ENCODE measurements around the gene GSK3A. TPM values are rescaled to one million over a fixed set of nuclear protein-coding genes. Genes with fewer than 3 reads are reported as not detected.

Gene GSK3A
- total RNA-seq, result 12.9 and 13.6 TPM in 2 replicates

DNA sequence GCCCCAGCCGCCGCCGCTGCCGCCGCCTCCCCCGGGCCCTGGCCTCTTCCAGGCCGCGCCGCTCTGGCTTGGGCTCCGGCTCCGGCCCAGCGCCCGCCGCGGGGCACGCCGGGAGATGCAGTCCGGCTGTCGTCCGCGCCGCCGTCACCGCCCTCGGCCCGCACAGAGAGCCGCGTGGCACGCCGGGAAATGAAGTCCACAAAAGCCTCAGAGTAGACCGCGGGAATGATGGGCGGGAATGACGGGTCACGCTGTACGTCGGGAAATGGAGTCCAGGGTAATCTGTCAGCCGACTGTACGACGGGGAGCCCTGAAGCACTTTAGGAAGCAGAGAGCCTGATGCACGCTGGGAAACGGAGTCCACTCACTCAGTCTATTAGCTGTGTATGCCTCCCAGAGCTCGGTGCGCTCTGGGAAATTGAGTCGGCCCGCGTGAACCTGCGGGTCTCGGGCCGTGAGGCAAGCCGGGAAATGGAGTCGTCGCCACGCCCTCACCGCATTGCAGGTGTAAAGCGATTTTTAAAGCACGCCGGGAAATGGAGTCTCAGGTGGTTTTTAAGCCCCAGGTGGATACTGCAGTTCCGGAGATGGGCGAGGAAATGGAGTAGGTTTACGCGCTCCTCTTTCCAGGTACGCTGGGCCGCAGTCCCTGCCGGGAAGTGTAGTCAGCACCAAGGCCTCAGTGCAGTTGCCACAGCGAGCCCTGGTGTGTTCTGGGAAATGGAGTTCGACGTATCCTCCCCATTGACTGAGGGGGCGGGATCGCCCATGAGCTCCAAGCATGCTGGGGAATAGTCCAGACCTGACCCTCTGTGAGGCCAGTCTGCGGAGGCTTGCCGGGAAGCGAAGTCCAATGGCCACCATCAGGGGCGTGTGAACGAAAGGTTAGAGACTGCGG is at the start of gene GSK3A:
Gene GSK3A (minus strand): TSS at position 91 of the 898 bp plus-strand sequence. CDS start 137 bp downstream, outside the sequence.

GRCh38 chr19:42268704-42269477 is 26.5 kb upstream of the GSK3A start, which contains the start of gene CIC:
Gene CIC (plus strand): TSS chr19:42269252. CDS start chr19:42271784, 2,532 bp downstream.

DNA sequence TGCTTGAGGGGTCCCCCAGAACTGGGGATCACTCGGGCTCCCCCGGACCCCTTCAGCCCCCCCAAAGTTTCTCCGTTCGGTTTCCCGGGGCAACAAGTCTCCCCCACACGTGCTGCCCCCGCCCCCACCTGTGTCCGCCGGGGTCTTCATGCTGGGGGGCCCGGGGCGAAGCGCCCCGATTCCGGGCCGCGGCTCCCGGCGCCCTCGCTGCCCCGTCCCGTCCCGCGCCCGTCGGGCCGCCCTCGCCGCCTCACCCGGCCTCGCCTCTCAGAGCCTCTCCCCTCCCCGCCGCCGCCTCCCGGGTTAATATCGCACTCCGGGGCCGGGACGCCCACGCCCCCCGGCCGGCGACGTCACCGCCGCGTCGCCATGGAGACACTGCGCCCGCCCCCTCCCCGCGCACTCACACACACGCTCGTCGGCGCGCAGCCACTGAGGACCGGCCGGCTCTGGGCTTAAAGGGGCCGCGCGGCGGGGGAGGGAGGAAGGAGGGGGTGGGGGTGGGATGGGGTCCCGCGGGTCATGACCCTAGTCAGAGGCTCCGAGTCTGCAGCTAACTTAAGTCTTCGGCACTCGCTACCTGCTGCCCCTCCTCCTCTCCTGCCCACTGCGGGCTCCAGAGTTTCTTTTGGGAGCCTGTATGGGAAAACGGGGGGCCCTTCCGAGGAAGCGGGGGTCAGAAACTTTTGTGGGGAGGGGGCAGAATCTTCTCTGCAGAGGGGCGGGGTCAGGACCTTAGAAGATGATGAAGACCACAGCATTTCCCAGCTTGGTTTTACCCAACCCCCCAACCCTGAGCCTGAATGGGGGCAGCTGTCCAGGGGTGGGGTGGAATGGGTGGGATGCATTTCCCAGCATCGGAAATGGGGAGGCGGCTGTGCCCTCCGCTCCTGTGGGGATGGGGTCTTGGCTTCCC is 12.7 kb upstream of the GSK3A start, which contains the start of gene ERF:
Gene ERF (minus strand): TSS at position 279 of the 916 bp plus-strand sequence. CDS start 129 bp downstream, at position 150.

GRCh38 chr19:42219812-42220750 is 22.3 kb downstream of the GSK3A start, which contains the start of gene ZNF526:
Gene ZNF526 (plus strand): TSS chr19:42220312. CDS start chr19:42224404, 4,092 bp downstream.

DNA sequence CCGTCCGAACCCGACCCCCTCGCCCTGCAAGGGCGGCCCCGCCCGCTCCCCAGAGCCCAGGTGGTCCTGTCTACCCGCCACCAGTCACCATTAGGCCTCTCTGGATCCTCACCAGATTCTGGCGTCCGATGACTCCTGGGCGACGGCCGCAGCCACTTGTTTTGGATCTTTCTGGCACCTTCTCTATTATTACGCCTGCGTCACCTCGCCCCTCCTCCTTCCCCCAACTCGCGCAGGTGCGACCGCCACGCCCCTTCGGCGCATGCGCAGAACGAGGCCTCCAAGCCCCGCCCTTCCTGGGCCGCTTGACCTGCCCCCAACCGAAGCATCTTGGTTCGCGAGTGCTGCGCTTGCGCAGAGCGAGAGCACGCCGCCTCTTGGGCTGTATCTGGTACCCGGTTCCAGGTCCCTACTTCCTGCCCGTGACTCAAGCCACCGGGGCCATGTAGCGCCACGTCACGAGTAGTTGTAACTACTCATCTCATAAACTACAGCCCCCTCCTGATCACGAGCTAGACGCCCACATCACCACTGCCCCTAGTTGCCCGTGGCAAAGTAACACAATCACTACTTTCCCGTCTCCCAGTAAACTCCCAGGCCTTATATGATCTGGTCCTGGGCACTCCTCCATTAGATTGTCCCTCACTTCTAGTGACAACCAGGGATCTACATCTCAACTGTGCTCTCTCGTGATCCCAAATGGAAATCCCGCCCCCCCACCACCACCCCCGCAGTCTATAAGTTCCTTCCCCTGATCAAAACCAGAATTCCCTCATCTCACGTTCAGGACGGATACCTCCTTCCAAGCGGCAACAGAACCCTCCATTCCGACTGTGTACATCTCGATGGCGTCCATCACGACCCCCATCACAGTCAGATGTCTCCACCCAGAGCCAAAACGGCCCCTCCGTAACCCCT is 24.6 kb downstream of the GSK3A start, which contains the start of gene DEDD2:
Gene DEDD2 (minus strand): TSS at position 158 of the 918 bp plus-strand sequence. CDS start 670 bp downstream, outside the sequence.

Other genes starting within 250 kb of the GSK3A start
- 0.15 TPM in 1 of 2 replicates, not detected in the other for gene ATP1A3, start 248.4 kb downstream of the GSK3A start, total RNA-seq
- 2.3 and 4.3 TPM in 2 replicates for gene GRIK5, start 172.4 kb downstream of the GSK3A start, total RNA-seq
- 10.9 and 11.0 TPM in 2 replicates for gene ZNF574, start 166.4 kb downstream of the GSK3A start, total RNA-seq
- under 0.01 and 0.15 TPM in 2 replicates for gene POU2F2, start 110.2 kb downstream of the GSK3A start, total RNA-seq
- gene DEDD2, start 24.9 kb downstream of the GSK3A start, total RNA-seq, result 12.7 and 24.3 TPM in 2 replicates
- gene ZNF526, start 22.3 kb downstream of the GSK3A start, total RNA-seq, result 8.8 and 10.2 TPM in 2 replicates
- 21.1 and 31.9 TPM in 2 replicates for gene ERF, start 12.5 kb upstream of the GSK3A start, total RNA-seq
- 11.0 and 21.6 TPM in 2 replicates for gene CIC, start 26.6 kb upstream of the GSK3A start, total RNA-seq
- not detected in 2 replicates for gene PRR19, start 59.5 kb upstream of the GSK3A start, total RNA-seq
- 36.9 and 48.1 TPM in 2 replicates for gene PAFAH1B3, start 60.0 kb upstream of the GSK3A start, total RNA-seq
- not detected in 2 replicates for gene TMEM145, start 70.7 kb upstream of the GSK3A start, total RNA-seq
- gene MEGF8, start 83.0 kb upstream of the GSK3A start, total RNA-seq, result 16.3 and 17.9 TPM in 2 replicates
- gene CNFN, start 147.7 kb upstream of the GSK3A start, total RNA-seq, result not detected in 2 replicates
- gene LIPE, start 184.8 kb upstream of the GSK3A start, total RNA-seq, result 2.4 and 3.2 TPM in 2 replicates
- not detected in 2 replicates for gene CXCL17, start 200.3 kb upstream of the GSK3A start, total RNA-seq

Data from epithelial cell of umbilical artery (primary cell).